Measurements from ENCODE around the gene MIOX. TPM values are rescaled to one million over a fixed set of nuclear protein-coding genes. Genes with fewer than 3 reads are reported as not detected.

Gene MIOX
- total and polyA plus RNA-seq, 10 of the 15 experiments (the other 5 are each of a cell fraction or from before 2014, with no cell fraction given), result 0.10 to 0.31 TPM; not detected in 8

GRCh38 chr22:50504369-50505211 lies 17.9 kb downstream of the MIOX start (continued):
- no peak for TF ChIP-seq MAX (IDR thresholded peaks at IDR 0.05; ENCODE audit: low read depth, low read length)

- Histone ChIP-seq H3K79me2 (ENCODE audit: control insufficient read depth, insufficient read depth, low read length) (peaks cover 31% of the 10 kb centered on the region), H3K9me3 (replicated peaks; ENCODE audit: control insufficient read depth, insufficient read depth, low read length) (no peaks in the 10 kb centered on the region), H3K27me3 (replicated peaks in 1 of 2; ENCODE audit: control insufficient read depth in 2 of 2, insufficient read depth in 2 of 2, low read length in 1 of 2) (no peaks in the 10 kb centered on the region), H3K4me1 (ENCODE audit: control insufficient read depth, insufficient read depth, low read length) (peaks cover 9% of the 10 kb centered on the region), H3K9ac (ENCODE audit: control insufficient read depth, insufficient read depth, low read length) (no peak overlapping the region), H3K27ac (ENCODE audit: control insufficient read depth, insufficient read depth) (no peak overlapping the region), H2AFZ (ENCODE audit: control insufficient read depth, low read depth, low read length) (no peak overlapping the region), H3K4me2 (ENCODE audit: control insufficient read depth, insufficient read depth) (no peak overlapping the region), H3K4me3 (no peak overlapping the region), H4K20me1 (ENCODE audit: control insufficient read depth, insufficient read depth) (no peaks in the 10 kb centered on the region), H3K36me3 (ENCODE audit: control insufficient read depth in 2 of 2, insufficient read depth in 2 of 2, low read length in 1 of 2) (peaks cover 4 to 8% of the 10 kb centered on the region in 2 experiments; a peak in 3 of 4 replicates)
- RAD21 ChIA-PET (ENCODE audit: unreplicated experiment), result no interaction called here
- DNase-seq (ENCODE audit: low read depth, low spot score) (no peak), FAIRE-seq (no peak), ATAC-seq (no peak)
- SMC1A ChIA-PET (ENCODE audit: uncharacterized antibody, unreplicated experiment), result no interaction called here
- TF ChIP-seq MYB (IDR thresholded peaks at IDR 0.05; ENCODE audit: borderline replicate concordance, low read depth, low read length) (no peak), POLR2A (IDR thresholded peaks at IDR 0.05; ENCODE audit: low read depth, low read length) (0 out of 2 replicates have a peak, but pooled peaks have one; percentile 2)
- in situ Hi-C loops (cut with MboI) (no loop called here), intact Hi-C loops (cut with micrococcal nuclease; ENCODE audit: unreplicated experiment) (no loop called here)
- WGBS (ENCODE audit: insufficient coverage, insufficient replicate concordance, low lambda C conversion rate, missing lambda C conversion rate), result 91% methylated on average over 14 of the region's 14 CpGs
- POLR2A ChIA-PET, result no interaction called here
- no TSS peak for BruUV-seq (replicated peaks)
- CTCF ChIA-PET, result no interaction called here
Observed at GRCh38 chr22:50505276-50505775, 18.7 kb downstream of the MIOX start.
